Sigmoid colon (tissue), 7 donors: ENCODE data around the gene HUWE1. TPM values are rescaled to one million over a fixed set of nuclear protein-coding genes. Genes with fewer than 3 reads are reported as not detected.

Source experiments
- DNase-seq: peaks from one replicate; pipeline ENCODE4 v3.0.0-alpha.2; 2019
- H3K27ac ChIP-seq, 4 donors: fragments of 200-600 bp; sonication (generic); one replicate each; pipeline ENCODE4 v1.5.1; 2016 to 2019; ENCODE audit warnings: mild to moderate bottlenecking in 1 of 4
- H3K27me3 ChIP-seq, 3 donors: fragments of 200-600 bp; sonication (generic); one replicate each; pipeline ENCODE4 v1.5.1; 2019; ENCODE audit warnings: mild to moderate bottlenecking in 1 of 3
- H3K36me3 ChIP-seq, 4 donors: fragments of 200-600 bp; sonication (generic); one replicate each; pipeline ENCODE4 v1.5.1; 2016 to 2019
- H3K4me1 ChIP-seq, 4 donors: fragments of 200-600 bp; sonication (generic); one replicate each; pipeline ENCODE4 v1.5.1; 2017 to 2019
- H3K4me3 ChIP-seq, 4 donors: fragments of 200-600 bp; sonication (generic); one replicate each; pipeline ENCODE4 v1.5.1; 2017 to 2019; ENCODE audit warnings: mild to moderate bottlenecking in 2 of 4, moderate library complexity in 1 of 4
- H3K9me3 ChIP-seq, 4 donors: fragments of 200-600 bp in 3 of 4; sonication (generic) in 3 of 4; one replicate each; pipeline versions ENCODE4 v1.5.1 to v1.6.1; 2013 to 2019
- EP300 ChIP-seq, 4 donors: sonication (generic); formaldehyde crosslinking; IDR thresholded peaks; one replicate each; pipeline ENCODE4 v1.6.1; 2017; ENCODE audit warnings: antibody characterized with exemption in 4 of 4
- POLR2A ChIP-seq, 2 donors: fragments of 450-650 bp; IDR thresholded peaks; one replicate each; pipeline ENCODE4 v1.6.1; 2016; ENCODE audit warnings: antibody characterized with exemption in 2 of 2, mild to moderate bottlenecking in 2 of 2, moderate library complexity in 2 of 2
- POLR2AphosphoS5 ChIP-seq, 4 donors: sonication (generic); formaldehyde crosslinking; IDR thresholded peaks; one replicate each; pipeline ENCODE4 v1.6.1; 2017; ENCODE audit warnings: antibody characterized with exemption in 4 of 4
- WGBS, 2 donors: extraction: QIAGEN DNeasy Blood & Tissue Kit; methylation state at CpG; one replicate each; pipeline ENCODE4 v1.1.7; 2013; 5-methylcytosine and 5-hydroxymethylcytosine counted together
- intact Hi-C: fragments of 100-400 bp; cut with DNase I; formaldehyde crosslinking; loops from one replicate; pipeline ENCODE4 v1.15.1; 2023
- polyA plus RNA-seq, 3 donors: library from polyadenylated mRNA; stranded (reverse); fragments of 200-250 nt; gene quantifications; one replicate each; pipeline ENCODE4 v1.2.3, GENCODE V29; 2013
- total RNA-seq, 4 donors: library from RNA; depleted of rRNA; stranded (reverse); fragments of >200 nt; gene quantifications; one replicate each; pipeline ENCODE4 v1.1.0, GENCODE V29; 2016
- TF ChIP-seq, protein P1 (sequence below), 4 experiments: fragments of 450-650 bp in 3 of 4; fragments of 200-600 bp in 1 of 4; IDR thresholded peaks; one replicate each; pipeline ENCODE4 v1.5.1; 2016 to 2019; ENCODE audit warnings: antibody characterized with exemption in 4 of 4, mild to moderate bottlenecking in 3 of 4, moderate library complexity in 2 of 4
- donor health status: healthy with polysubstance abuse.
- donor health status: Bipolar disorder and iron deficiency.
- donor health status: healthy.

Gene HUWE1
- total and polyA plus RNA-seq, 7 donors = 12.3 to 103 (median 75.3) TPM

DNA sequence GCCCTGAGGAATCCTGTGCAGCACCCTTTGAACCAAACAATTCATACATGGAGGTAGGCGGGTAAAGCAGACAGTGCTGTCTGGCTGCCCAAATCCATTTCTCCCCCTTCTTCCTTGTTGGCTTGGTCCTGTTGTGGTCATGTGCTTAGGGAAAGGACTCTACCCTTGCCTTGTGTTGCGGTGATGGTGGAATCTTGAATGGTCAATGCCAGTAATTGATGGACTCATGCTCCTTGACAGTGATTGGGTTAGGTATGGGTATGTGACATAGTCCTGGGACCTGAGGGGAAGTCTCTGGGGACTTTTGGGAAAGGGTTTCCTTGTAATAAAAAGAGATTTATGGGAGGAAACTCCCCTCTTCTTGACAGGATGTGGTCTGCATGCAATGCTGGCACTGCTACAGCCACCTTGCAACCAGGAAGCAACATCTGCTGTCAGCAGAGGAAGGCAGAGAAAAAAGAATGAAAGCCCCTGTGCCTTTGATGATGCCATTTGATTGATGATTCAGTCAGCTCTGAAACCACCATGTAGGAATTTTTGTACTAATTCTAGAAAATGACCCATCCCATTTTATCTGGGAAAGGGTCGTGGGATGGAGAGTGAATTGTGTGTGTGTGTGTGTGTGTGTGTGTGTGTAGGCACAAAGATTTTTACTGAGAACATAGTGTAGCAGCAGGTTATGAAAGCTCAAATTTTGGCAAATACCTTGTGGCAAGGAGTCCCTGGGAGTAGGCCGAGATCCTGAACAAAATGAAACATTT is 30.0 kb upstream of the HUWE1 start:
- TF ChIP-seq, protein P1, sequence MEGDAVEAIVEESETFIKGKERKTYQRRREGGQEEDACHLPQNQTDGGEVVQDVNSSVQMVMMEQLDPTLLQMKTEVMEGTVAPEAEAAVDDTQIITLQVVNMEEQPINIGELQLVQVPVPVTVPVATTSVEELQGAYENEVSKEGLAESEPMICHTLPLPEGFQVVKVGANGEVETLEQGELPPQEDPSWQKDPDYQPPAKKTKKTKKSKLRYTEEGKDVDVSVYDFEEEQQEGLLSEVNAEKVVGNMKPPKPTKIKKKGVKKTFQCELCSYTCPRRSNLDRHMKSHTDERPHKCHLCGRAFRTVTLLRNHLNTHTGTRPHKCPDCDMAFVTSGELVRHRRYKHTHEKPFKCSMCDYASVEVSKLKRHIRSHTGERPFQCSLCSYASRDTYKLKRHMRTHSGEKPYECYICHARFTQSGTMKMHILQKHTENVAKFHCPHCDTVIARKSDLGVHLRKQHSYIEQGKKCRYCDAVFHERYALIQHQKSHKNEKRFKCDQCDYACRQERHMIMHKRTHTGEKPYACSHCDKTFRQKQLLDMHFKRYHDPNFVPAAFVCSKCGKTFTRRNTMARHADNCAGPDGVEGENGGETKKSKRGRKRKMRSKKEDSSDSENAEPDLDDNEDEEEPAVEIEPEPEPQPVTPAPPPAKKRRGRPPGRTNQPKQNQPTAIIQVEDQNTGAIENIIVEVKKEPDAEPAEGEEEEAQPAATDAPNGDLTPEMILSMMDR (IDR thresholded peaks at IDR 0.05) = no peak
- TF ChIP-seq POLR2A (IDR thresholded peaks at IDR 0.05) = no peak
- TF ChIP-seq EP300 (IDR thresholded peaks at IDR 0.05) = no peak
- no peak for TF ChIP-seq POLR2AphosphoS5 (IDR thresholded peaks at IDR 0.05)
- Histone ChIP-seq H3K4me3 (no peak overlapping the region), H3K27ac (no peak overlapping the region), H3K27me3 (peaks cover 0 to 2% (median 0%) of the 10 kb centered on the region in 3 donors), H3K9me3 (no peaks in the 10 kb centered on the region), H3K4me1 (no peaks in the 10 kb centered on the region), H3K36me3 (no peaks in the 10 kb centered on the region)
- intact Hi-C loops = no loop called here
- DNase-seq = no peak
- WGBS, 2 donors = 71 to 92% methylated on average over 4 of the region's 4 CpGs

DNA sequence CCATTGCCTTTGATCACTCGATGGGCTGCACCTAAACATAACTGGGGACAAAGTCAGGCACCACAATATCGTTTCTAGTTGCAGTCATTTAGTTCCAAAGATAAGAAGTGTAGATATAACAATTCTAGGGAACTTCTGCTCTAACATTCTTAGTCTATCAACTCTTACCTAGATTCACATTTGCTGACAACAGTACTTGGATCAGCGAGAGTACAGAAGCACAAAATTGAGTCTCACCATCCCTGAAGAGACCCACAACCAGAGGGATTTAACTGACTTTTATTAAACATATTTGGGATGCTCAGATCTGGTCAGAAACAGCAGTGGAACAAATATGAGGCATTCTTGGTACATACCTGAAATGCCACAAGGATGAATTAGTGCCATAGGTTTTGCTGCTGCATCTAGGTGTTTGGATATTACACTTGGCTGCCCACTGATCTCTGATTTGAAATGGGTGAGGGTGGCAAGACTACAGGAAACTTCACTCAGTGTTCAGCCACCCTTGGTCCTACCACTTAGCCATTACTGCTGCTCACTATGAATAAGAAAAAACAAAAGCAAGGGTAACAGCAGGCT is 28.9 kb upstream of the HUWE1 start:
- H3K27me3 ChIP-seq = peaks cover 0 to 2% (median 0%) of the 10 kb centered on the region in 3 donors
- no peak for DNase-seq
- intact Hi-C loops = no loop called here
- no peak overlapping the region for H3K4me3 ChIP-seq
- H3K36me3 ChIP-seq = no peaks in the 10 kb centered on the region
- H3K27ac ChIP-seq = no peak overlapping the region
- H3K4me1 ChIP-seq = no peaks in the 10 kb centered on the region
- no peaks in the 10 kb centered on the region for H3K9me3 ChIP-seq
- TF ChIP-seq POLR2AphosphoS5 (IDR thresholded peaks at IDR 0.05) = no peak
- TF ChIP-seq, protein P1 (IDR thresholded peaks at IDR 0.05) = no peak
- TF ChIP-seq EP300 (IDR thresholded peaks at IDR 0.05) = no peak
- no peak for TF ChIP-seq POLR2A (IDR thresholded peaks at IDR 0.05)
- 25 to 36% methylated on average over 3 of the region's 3 CpGs for WGBS, 2 donors

DNA sequence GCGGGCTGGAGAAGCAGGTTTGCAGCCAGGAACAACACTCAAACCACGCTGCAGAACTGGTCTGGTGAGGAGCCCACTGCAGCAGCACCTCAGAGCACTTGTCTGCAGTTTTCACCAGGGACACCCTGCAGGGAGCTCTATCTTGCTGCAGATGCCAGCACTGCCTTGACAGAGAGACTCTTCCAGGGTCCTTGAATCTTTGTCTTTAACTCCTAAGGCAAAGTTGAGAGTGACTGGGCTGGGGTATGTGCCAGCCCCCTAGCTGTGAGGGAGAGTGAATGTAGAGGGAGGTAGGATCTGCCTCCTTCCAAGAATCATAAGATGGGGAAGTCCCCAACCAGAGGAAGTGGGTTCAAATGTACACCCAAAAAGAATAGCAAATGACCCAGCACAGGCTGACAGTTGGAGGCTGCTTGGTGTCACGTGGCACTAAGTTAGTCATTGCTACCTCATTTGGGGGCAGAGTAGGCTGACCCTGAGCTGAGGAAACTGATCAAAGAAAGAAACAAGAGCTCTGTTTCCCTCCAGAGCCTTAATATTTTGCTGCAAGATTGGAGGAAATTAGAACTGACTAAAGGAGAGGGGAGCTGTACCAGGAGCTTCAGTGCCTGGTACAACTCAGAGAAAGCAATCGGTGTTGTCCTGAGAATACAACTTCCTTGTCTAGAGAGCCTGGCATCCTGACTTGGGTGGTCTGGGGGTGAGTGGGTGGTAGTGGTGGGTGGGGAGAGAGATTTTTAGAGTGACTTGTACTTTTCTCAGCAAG is 28.2 kb upstream of the HUWE1 start:
- 16 to 27% methylated on average over 4 of the region's 4 CpGs for WGBS, 2 donors
- Histone ChIP-seq H3K9me3 (no peaks in the 10 kb centered on the region), H3K4me1 (no peaks in the 10 kb centered on the region), H3K36me3 (no peaks in the 10 kb centered on the region), H3K27me3 (peaks cover 0 to 2% (median 0%) of the 10 kb centered on the region in 3 donors), H3K27ac (no peak overlapping the region), H3K4me3 (no peak overlapping the region)
- TF ChIP-seq, protein P1 (IDR thresholded peaks at IDR 0.05) = no peak
- no peak for TF ChIP-seq EP300 (IDR thresholded peaks at IDR 0.05)
- no peak for TF ChIP-seq POLR2A (IDR thresholded peaks at IDR 0.05)
- no peak for TF ChIP-seq POLR2AphosphoS5 (IDR thresholded peaks at IDR 0.05)
- no peak for DNase-seq
- intact Hi-C loops = no loop called here

DNA sequence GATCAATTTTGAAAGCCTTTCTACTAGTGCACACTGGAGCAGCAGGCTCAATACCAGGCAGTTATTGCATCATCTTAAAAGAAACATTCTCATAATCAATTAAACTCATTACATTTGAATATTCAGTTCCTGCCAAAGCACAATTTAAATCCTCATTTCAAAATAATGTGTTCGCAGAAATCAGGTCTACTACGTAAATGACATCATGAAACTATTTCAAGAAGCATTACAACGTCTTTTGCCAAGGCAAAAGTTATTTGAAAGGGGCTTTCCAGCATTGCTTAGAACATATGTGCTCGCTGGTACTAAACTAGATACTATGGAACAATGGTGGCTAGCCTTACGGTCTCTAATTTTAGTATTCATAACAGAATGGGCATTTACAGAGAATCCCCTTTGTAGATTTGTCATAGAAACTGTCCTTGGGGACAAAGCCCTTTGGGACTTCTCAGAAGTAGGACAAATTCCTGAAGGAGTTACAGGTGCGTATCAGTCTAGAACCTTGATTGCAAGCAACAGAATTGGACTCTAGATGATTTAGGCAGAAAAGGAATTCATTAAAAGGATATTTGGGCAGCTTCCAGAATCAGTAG is 27.6 kb upstream of the HUWE1 start:
- H3K36me3 ChIP-seq = no peaks in the 10 kb centered on the region
- no peaks in the 10 kb centered on the region for H3K9me3 ChIP-seq
- intact Hi-C loops = no loop called here
- no peak overlapping the region for H3K4me3 ChIP-seq
- no peak overlapping the region for H3K27ac ChIP-seq
- peaks cover 0 to 2% (median 0%) of the 10 kb centered on the region in 3 donors for H3K27me3 ChIP-seq
- H3K4me1 ChIP-seq = no peaks in the 10 kb centered on the region
- 63 to 74% methylated on average over 6 of the region's 6 CpGs for WGBS, 2 donors
- no peak for TF ChIP-seq EP300 (IDR thresholded peaks at IDR 0.05)
- no peak for TF ChIP-seq POLR2A (IDR thresholded peaks at IDR 0.05)
- TF ChIP-seq, protein P1 (IDR thresholded peaks at IDR 0.05) = no peak
- TF ChIP-seq POLR2AphosphoS5 (IDR thresholded peaks at IDR 0.05) = no peak
- DNase-seq = no peak
